ENCODE data around the gene FAM153A.
"Not testable (repeated sequence)": the region's sequence is repeated elsewhere in the genome, so short reads cannot be mapped to it uniquely, and the experiment has no call there.

DNA sequence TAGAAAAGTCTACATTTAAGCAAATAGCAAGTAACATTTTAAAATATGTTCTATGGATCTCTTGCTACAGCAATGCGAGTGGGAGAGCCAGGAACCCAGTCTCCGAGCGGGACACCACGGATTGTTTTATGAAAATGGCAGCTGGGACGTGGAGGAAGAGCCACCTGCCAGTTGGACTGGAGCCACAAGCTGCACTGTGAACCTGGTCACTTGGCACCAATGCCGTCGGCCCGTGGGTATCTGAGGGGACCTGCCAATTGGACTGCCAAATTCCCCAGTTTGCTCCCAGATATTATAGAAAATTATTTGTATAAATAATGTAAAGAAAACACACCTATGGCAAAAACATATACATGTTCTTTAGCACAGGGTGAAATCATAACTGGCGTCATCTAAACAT, 10.6 kb upstream of the FAM153A start:
- TF ChIP-seq, protein P1, sequence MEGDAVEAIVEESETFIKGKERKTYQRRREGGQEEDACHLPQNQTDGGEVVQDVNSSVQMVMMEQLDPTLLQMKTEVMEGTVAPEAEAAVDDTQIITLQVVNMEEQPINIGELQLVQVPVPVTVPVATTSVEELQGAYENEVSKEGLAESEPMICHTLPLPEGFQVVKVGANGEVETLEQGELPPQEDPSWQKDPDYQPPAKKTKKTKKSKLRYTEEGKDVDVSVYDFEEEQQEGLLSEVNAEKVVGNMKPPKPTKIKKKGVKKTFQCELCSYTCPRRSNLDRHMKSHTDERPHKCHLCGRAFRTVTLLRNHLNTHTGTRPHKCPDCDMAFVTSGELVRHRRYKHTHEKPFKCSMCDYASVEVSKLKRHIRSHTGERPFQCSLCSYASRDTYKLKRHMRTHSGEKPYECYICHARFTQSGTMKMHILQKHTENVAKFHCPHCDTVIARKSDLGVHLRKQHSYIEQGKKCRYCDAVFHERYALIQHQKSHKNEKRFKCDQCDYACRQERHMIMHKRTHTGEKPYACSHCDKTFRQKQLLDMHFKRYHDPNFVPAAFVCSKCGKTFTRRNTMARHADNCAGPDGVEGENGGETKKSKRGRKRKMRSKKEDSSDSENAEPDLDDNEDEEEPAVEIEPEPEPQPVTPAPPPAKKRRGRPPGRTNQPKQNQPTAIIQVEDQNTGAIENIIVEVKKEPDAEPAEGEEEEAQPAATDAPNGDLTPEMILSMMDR (IDR thresholded peaks at IDR 0.05 in 2 of 3, conservative IDR thresholded peaks at IDR 0.05 in 1 of 3; ENCODE audit: borderline replicate concordance in 1 of 3, insufficient read depth in 1 of 3, low read depth in 2 of 3, low read length in 2 of 3) = not testable (repeated sequence)
- not testable (repeated sequence) for TF ChIP-seq POLR2AphosphoS5 (IDR thresholded peaks at IDR 0.05; ENCODE audit: low read depth, low read length)
